Right atrium auricular region (tissue), 2 donors: ENCODE results near the gene FAM72A. TPM values are rescaled to one million over a fixed set of nuclear protein-coding genes. Genes with fewer than 3 reads are reported as not detected.

Experiments
- DNase-seq: peaks from one replicate; pipeline ENCODE4 v3.0.0-alpha.2; 2019; ENCODE audit warnings: low spot score
- H3K27ac ChIP-seq, 2 donors: fragments of 200-600 bp; sonication (generic); 1 replicate in 1 of 2; 2 replicates in 1 of 2; pipeline ENCODE4 v1.5.1; 2016 to 2019
- H3K27me3 ChIP-seq, 2 donors: fragments of 200-600 bp; sonication (generic); one replicate each; pipeline versions ENCODE4 v1.5.1 to v1.6.0; 2017 to 2019
- H3K36me3 ChIP-seq: fragments of 200-600 bp; sonication (generic); one replicate; pipeline ENCODE4 v1.5.1; 2016
- H3K4me1 ChIP-seq, 2 donors: fragments of 200-600 bp; sonication (generic); one replicate each; pipeline versions ENCODE4 v1.5.1 to v1.6.0; 2017 to 2019
- H3K4me3 ChIP-seq, 2 donors: fragments of 200-600 bp; sonication (generic); 1 replicate in 1 of 2; 2 replicates in 1 of 2; pipeline ENCODE4 v1.5.1; 2017 to 2019; ENCODE audit warnings: mild to moderate bottlenecking in 1 of 2, moderate library complexity in 1 of 2
- H3K9me3 ChIP-seq, 2 donors: fragments of 200-600 bp; sonication (generic); one replicate each; pipeline ENCODE4 v1.5.1; 2019
- CTCF ChIP-seq, 2 donors: fragments of 200-600 bp; sonication (generic); IDR thresholded peaks; one replicate each; pipeline ENCODE4 v1.5.1; 2019; ENCODE audit warnings: antibody characterized with exemption in 2 of 2
- total RNA-seq, 2 donors: library from RNA; depleted of rRNA; stranded (reverse); fragments of >200 nt; gene quantifications; one replicate each; pipeline ENCODE4 v1.1.0, GENCODE V29; 2016

Gene FAM72A
- total RNA-seq, 2 donors from 2014 or later = 0.28 TPM; not detected in 1

- H3K36me3 ChIP-seq = no peaks in the 10 kb centered on the region
- H3K27ac ChIP-seq = no peak overlapping the region
- H3K9me3 ChIP-seq = no peaks in the 10 kb centered on the region
- no peak for DNase-seq
- no peak overlapping the region for H3K4me3 ChIP-seq
- no peak for TF ChIP-seq CTCF (IDR thresholded peaks at IDR 0.05)
- no peaks in the 10 kb centered on the region for H3K27me3 ChIP-seq
- no peaks in the 10 kb centered on the region for H3K4me1 ChIP-seq
Measured at GRCh38 chr1:206142011-206142410, 60.6 kb downstream of the FAM72A start.

GRCh38 chr1:206136241-206136640 lies 66.4 kb downstream of the FAM72A start:
- Histone ChIP-seq H3K36me3 (no peaks in the 10 kb centered on the region), H3K4me1 (no peaks in the 10 kb centered on the region), H3K27ac (no peak overlapping the region), H3K4me3 (no peak overlapping the region), H3K27me3 (no peaks in the 10 kb centered on the region), H3K9me3 (no peaks in the 10 kb centered on the region)
- no peak for TF ChIP-seq CTCF (IDR thresholded peaks at IDR 0.05)
- DNase-seq = no peak

Other genes starting within 250 kb of the FAM72A start
- gene RAB7B, start 199.4 kb downstream of the FAM72A start, total RNA-seq = 1 to 10 TPM; 4.8 to 5.1 TPM
- 1 to 10 TPM in 1 of 2 donors, not detected in 1; 1.1 TPM for gene CTSE, start 178.9 kb downstream of the FAM72A start, total RNA-seq
- gene RHEX, start 149.7 kb downstream of the FAM72A start, total RNA-seq = not detected
- not detected for gene AVPR1B, start 85.5 kb downstream of the FAM72A start, total RNA-seq
- gene SRGAP2, start 702 bp upstream of the FAM72A start, total RNA-seq = 10 to 100 TPM; 26.4 to 29.0 TPM